Astrocyte (in vitro differentiated cells and primary cell): ENCODE data around the gene TM7SF3. TPM values are rescaled to one million over a fixed set of nuclear protein-coding genes. Genes with fewer than 3 reads are reported as not detected.

ENCODE experiments used
- DNase-seq: peaks from one replicate; pipeline ENCODE4 v3.0.0-alpha.2; 2010; ENCODE audit warnings: low read depth
- FAIRE-seq: peaks from 2 replicates; lab custom pipeline; 2011; peaks lifted over from hg19 to GRCh38; lab: Jason Lieb, UNC
- H2AFZ ChIP-seq: 2 replicates; pipeline ENCODE4 v1.6.0; 2012; ENCODE audit warnings: low read depth, low read length, inconsistent platforms
- H3K27ac ChIP-seq: 2 replicates; pipeline ENCODE4 v1.5.1; 2011; ENCODE audit warnings: low read depth, low read length, inconsistent platforms
- H3K27me3 ChIP-seq: 2 replicates; pipeline ENCODE4 v1.6.0; 2011; ENCODE audit warnings: low read length, inconsistent platforms; ENCODE audit not compliant: insufficient read depth
- H3K36me3 ChIP-seq: 2 replicates; pipeline ENCODE4 v1.5.1; 2011; ENCODE audit warnings: low read length, inconsistent platforms; ENCODE audit not compliant: insufficient read depth
- H3K4me1 ChIP-seq: 2 replicates; pipeline ENCODE4 v1.5.1; 2011; ENCODE audit warnings: low read length, inconsistent platforms; ENCODE audit not compliant: insufficient read depth
- H3K4me2 ChIP-seq: 2 replicates; pipeline ENCODE4 v1.6.0; 2012; ENCODE audit warnings: low read length, inconsistent platforms
- H3K4me3 ChIP-seq: 2 replicates; pipeline ENCODE4 v1.5.1; 2011; ENCODE audit warnings: low read depth, mild to moderate bottlenecking, low read length, inconsistent platforms; ENCODE audit not compliant: insufficient read depth
- H3K79me2 ChIP-seq: 2 replicates; pipeline ENCODE4 v1.6.0; 2012; ENCODE audit warnings: mild to moderate bottlenecking, low read length, inconsistent platforms; ENCODE audit not compliant: insufficient read depth
- H3K9ac ChIP-seq: 2 replicates; pipeline ENCODE4 v1.6.0; 2012; ENCODE audit warnings: mild to moderate bottlenecking, low read length, inconsistent platforms
- H3K9me3 ChIP-seq: 2 replicates; pipeline ENCODE4 v1.5.1; 2012; ENCODE audit warnings: low read depth, mild to moderate bottlenecking, low read length, inconsistent platforms; ENCODE audit not compliant: insufficient read depth
- H4K20me1 ChIP-seq: 2 replicates; pipeline ENCODE4 v1.6.0; 2012; ENCODE audit warnings: low read length, inconsistent platforms; ENCODE audit not compliant: insufficient read depth
- H3K27ac Mint-ChIP-seq: one replicate; pipeline ENCODE4 v1.8.0; 2021; ENCODE audit warnings: mild to moderate bottlenecking, mixed read lengths; ENCODE audit not compliant: unreplicated experiment
- H3K27me3 Mint-ChIP-seq: one replicate; pipeline ENCODE4 v1.8.0; 2021; ENCODE audit warnings: low read depth, mixed read lengths; ENCODE audit not compliant: unreplicated experiment
- H3K36me3 Mint-ChIP-seq: one replicate; pipeline ENCODE4 v1.8.0; 2021; ENCODE audit warnings: low read depth, mixed read lengths; ENCODE audit not compliant: unreplicated experiment
- H3K4me1 Mint-ChIP-seq: one replicate; pipeline ENCODE4 v1.8.0; 2021; ENCODE audit warnings: low read depth, mixed read lengths; ENCODE audit not compliant: unreplicated experiment
- H3K4me3 Mint-ChIP-seq: one replicate; pipeline ENCODE4 v1.8.0; 2021; ENCODE audit warnings: mild to moderate bottlenecking, moderate library complexity, mixed read lengths; ENCODE audit not compliant: unreplicated experiment
- H3K9me3 Mint-ChIP-seq: one replicate; pipeline ENCODE4 v1.8.0; 2021; ENCODE audit warnings: mild to moderate bottlenecking, mixed read lengths; ENCODE audit not compliant: unreplicated experiment
- CTCF ChIP-seq: IDR thresholded peaks from 2 replicates; pipeline ENCODE4 v1.5.1; 2011; ENCODE audit warnings: low read depth, mild to moderate bottlenecking, inconsistent platforms, low read length, moderate library complexity; ENCODE audit not compliant: insufficient read depth
- EZH2 ChIP-seq: IDR thresholded peaks from 2 replicates; pipeline ENCODE4 v1.6.1; 2012; ENCODE audit warnings: mild to moderate bottlenecking, low read length, inconsistent platforms; ENCODE audit not compliant: insufficient read depth
- total RNA-seq: library from RNA; stranded (reverse); gene quantifications from 2 replicates; pipeline ENCODE4 v1.2.1, GENCODE V29; 2021

The TM7SF3 gene
- total RNA-seq, 1 donor from 2014 or later = 104 TPM

GRCh38 chr12:26953447-26953846, 60.7 kb downstream of the TM7SF3 start:
- H3K36me3 Mint-ChIP-seq = peaks cover 6% of the 10 kb centered on the region
- Histone ChIP-seq H3K4me1 (no peaks in the 10 kb centered on the region), H4K20me1 (peaks cover 36% of the 10 kb centered on the region), H2AFZ (no peak overlapping the region), H3K4me2 (no peak overlapping the region), H3K9me3 (no peaks in the 10 kb centered on the region), H3K27me3 (no peaks in the 10 kb centered on the region), H3K4me3 (no peak overlapping the region), H3K9ac (no peak overlapping the region), H3K79me2 (peaks cover 71% of the 10 kb centered on the region), H3K27ac (no peak overlapping the region), H3K36me3 (peaks cover 16% of the 10 kb centered on the region)
- H3K27ac Mint-ChIP-seq = no peak overlapping the region
- DNase-seq = no peak
- H3K4me1 Mint-ChIP-seq = peaks cover 4% of the 10 kb centered on the region
- no peaks in the 10 kb centered on the region for H3K27me3 Mint-ChIP-seq
- H3K9me3 Mint-ChIP-seq = no peaks in the 10 kb centered on the region
- H3K4me3 Mint-ChIP-seq = no peak overlapping the region
- TF ChIP-seq CTCF = no peak
- no peak for TF ChIP-seq EZH2
- no peak for FAIRE-seq

GRCh38 chr12:26948309-26948708, 65.9 kb downstream of the TM7SF3 start:
- Histone ChIP-seq H3K36me3 (no peaks in the 10 kb centered on the region), H3K79me2 (peaks cover 97% of the 10 kb centered on the region), H3K9me3 (no peaks in the 10 kb centered on the region), H3K9ac (no peak overlapping the region), H3K4me3 (no peak overlapping the region), H3K4me2 (no peak overlapping the region), H4K20me1 (peaks cover 56% of the 10 kb centered on the region), H2AFZ (no peak overlapping the region), H3K4me1 (no peaks in the 10 kb centered on the region), H3K27ac (no peak overlapping the region), H3K27me3 (no peaks in the 10 kb centered on the region)
- no peak for FAIRE-seq
- no peak for DNase-seq
- TF ChIP-seq EZH2 (no peak), CTCF (no peak)
- Mint-ChIP-seq H3K4me3 (no peak overlapping the region), H3K36me3 (peaks cover 7% of the 10 kb centered on the region), H3K27me3 (no peaks in the 10 kb centered on the region), H3K4me1 (peaks cover 4% of the 10 kb centered on the region), H3K9me3 (no peaks in the 10 kb centered on the region), H3K27ac (no peak overlapping the region)

DNA sequence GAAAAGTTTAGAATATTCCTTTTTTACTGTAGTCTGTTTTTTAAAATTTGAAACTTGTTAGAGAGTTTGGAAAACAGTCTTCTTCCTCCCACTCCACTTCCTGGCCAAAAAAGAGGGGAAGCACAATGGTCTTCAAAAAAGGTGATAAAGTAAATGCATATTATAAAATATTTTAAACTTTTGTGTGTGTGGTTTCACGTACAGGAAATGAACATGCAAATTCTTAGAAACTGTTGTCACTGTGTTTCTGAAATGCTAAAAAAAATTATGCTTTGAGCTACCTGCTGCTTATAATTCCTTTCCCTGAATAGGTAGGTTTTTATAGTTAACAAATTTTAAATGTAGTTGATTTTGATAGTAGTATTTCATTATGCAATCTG, 73.0 kb downstream of the TM7SF3 start:
- Histone ChIP-seq H2AFZ (no peak overlapping the region), H3K4me2 (peak overlapping the region; percentile 90), H3K4me1 (peaks cover 21% of the 10 kb centered on the region), H3K27me3 (no peaks in the 10 kb centered on the region), H3K79me2 (peaks cover 94% of the 10 kb centered on the region), H3K9me3 (no peaks in the 10 kb centered on the region), H3K27ac (peak overlapping the region; percentile 13), H3K9ac (peak overlapping the region; percentile 10), H4K20me1 (peaks cover 54% of the 10 kb centered on the region), H3K4me3 (no peak overlapping the region), H3K36me3 (no peaks in the 10 kb centered on the region)
- Mint-ChIP-seq H3K27me3 (no peaks in the 10 kb centered on the region), H3K27ac (peak overlapping the region; percentile 42), H3K36me3 (peaks cover 6% of the 10 kb centered on the region), H3K4me3 (peak overlapping the region; percentile 70), H3K4me1 (peaks cover 18% of the 10 kb centered on the region), H3K9me3 (no peaks in the 10 kb centered on the region)
- DNase-seq (no peak), FAIRE-seq (no peak)
- TF ChIP-seq EZH2 (no peak), CTCF (no peak)
